Sigmoid colon (tissue), 7 donors: ENCODE results near the gene NACA2. TPM values are rescaled to one million over a fixed set of nuclear protein-coding genes. Genes with fewer than 3 reads are reported as not detected.

Experiments used
- DNase-seq: peaks from one replicate; pipeline ENCODE4 v3.0.0-alpha.2; 2019
- H3K27ac ChIP-seq, 4 donors: fragments of 200-600 bp; sonication (generic); one replicate each; pipeline ENCODE4 v1.5.1; 2016 to 2019; ENCODE audit warnings: mild to moderate bottlenecking in 1 of 4
- H3K27me3 ChIP-seq, 3 donors: fragments of 200-600 bp; sonication (generic); one replicate each; pipeline ENCODE4 v1.5.1; 2019; ENCODE audit warnings: mild to moderate bottlenecking in 1 of 3
- H3K36me3 ChIP-seq, 4 donors: fragments of 200-600 bp; sonication (generic); one replicate each; pipeline ENCODE4 v1.5.1; 2016 to 2019
- H3K4me1 ChIP-seq, 4 donors: fragments of 200-600 bp; sonication (generic); one replicate each; pipeline ENCODE4 v1.5.1; 2017 to 2019
- H3K4me3 ChIP-seq, 4 donors: fragments of 200-600 bp; sonication (generic); one replicate each; pipeline ENCODE4 v1.5.1; 2017 to 2019; ENCODE audit warnings: mild to moderate bottlenecking in 2 of 4, moderate library complexity in 1 of 4
- H3K9me3 ChIP-seq, 4 donors: fragments of 200-600 bp in 3 of 4; sonication (generic) in 3 of 4; one replicate each; pipeline versions ENCODE4 v1.5.1 to v1.6.1; 2013 to 2019
- EP300 ChIP-seq, 4 donors: sonication (generic); formaldehyde crosslinking; IDR thresholded peaks; one replicate each; pipeline ENCODE4 v1.6.1; 2017; ENCODE audit warnings: antibody characterized with exemption in 4 of 4
- POLR2A ChIP-seq, 2 donors: fragments of 450-650 bp; IDR thresholded peaks; one replicate each; pipeline ENCODE4 v1.6.1; 2016; ENCODE audit warnings: antibody characterized with exemption in 2 of 2, mild to moderate bottlenecking in 2 of 2, moderate library complexity in 2 of 2
- POLR2AphosphoS5 ChIP-seq, 4 donors: sonication (generic); formaldehyde crosslinking; IDR thresholded peaks; one replicate each; pipeline ENCODE4 v1.6.1; 2017; ENCODE audit warnings: antibody characterized with exemption in 4 of 4
- WGBS, 2 donors: extraction: QIAGEN DNeasy Blood & Tissue Kit; methylation state at CpG; one replicate each; pipeline ENCODE4 v1.1.7; 2013; 5-methylcytosine and 5-hydroxymethylcytosine counted together
- intact Hi-C: fragments of 100-400 bp; cut with DNase I; formaldehyde crosslinking; loops from one replicate; pipeline ENCODE4 v1.15.1; 2023
- polyA plus RNA-seq, 3 donors: library from polyadenylated mRNA; stranded (reverse); fragments of 200-250 nt; gene quantifications; one replicate each; pipeline ENCODE4 v1.2.3, GENCODE V29; 2013
- total RNA-seq, 4 donors: library from RNA; depleted of rRNA; stranded (reverse); fragments of >200 nt; gene quantifications; one replicate each; pipeline ENCODE4 v1.1.0, GENCODE V29; 2016
- TF ChIP-seq, protein P1 (sequence below), 4 experiments: fragments of 450-650 bp in 3 of 4; fragments of 200-600 bp in 1 of 4; IDR thresholded peaks; one replicate each; pipeline ENCODE4 v1.5.1; 2016 to 2019; ENCODE audit warnings: antibody characterized with exemption in 4 of 4, mild to moderate bottlenecking in 3 of 4, moderate library complexity in 2 of 4
- donor health status: healthy with polysubstance abuse.
- donor health status: Bipolar disorder and iron deficiency.
- donor health status: healthy.

The NACA2 gene
- total and polyA plus RNA-seq, 7 donors = not detected

DNA sequence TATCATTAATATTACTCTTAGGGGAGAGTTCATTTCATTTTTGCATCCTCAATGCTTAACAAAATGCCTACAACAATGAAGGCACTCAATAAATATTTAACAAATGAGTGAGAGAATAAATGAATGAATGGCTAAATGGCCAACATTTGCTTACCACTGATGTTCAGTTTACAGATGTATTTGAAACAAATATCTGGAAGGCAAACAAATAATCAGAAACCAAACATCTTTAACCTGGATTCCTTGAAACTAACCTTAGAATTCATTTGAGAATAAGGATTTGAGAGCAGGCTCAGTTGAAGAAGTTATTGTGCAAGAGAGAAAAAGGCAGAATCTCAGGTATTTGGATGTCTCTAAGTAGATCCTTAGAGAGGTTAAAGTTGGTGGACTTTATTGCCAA, 8.4 kb downstream of the NACA2 start:
- DNase-seq = no peak
- Histone ChIP-seq H3K9me3 (no peaks in the 10 kb centered on the region), H3K27ac (no peak overlapping the region), H3K4me1 (no peaks in the 10 kb centered on the region), H3K27me3 (no peaks in the 10 kb centered on the region), H3K4me3 (no peak overlapping the region), H3K36me3 (no peaks in the 10 kb centered on the region)
- TF ChIP-seq POLR2AphosphoS5 (IDR thresholded peaks at IDR 0.05) (no peak), EP300 (IDR thresholded peaks at IDR 0.05) (no peak), POLR2A (IDR thresholded peaks at IDR 0.05) (no peak)
- TF ChIP-seq, protein P1, sequence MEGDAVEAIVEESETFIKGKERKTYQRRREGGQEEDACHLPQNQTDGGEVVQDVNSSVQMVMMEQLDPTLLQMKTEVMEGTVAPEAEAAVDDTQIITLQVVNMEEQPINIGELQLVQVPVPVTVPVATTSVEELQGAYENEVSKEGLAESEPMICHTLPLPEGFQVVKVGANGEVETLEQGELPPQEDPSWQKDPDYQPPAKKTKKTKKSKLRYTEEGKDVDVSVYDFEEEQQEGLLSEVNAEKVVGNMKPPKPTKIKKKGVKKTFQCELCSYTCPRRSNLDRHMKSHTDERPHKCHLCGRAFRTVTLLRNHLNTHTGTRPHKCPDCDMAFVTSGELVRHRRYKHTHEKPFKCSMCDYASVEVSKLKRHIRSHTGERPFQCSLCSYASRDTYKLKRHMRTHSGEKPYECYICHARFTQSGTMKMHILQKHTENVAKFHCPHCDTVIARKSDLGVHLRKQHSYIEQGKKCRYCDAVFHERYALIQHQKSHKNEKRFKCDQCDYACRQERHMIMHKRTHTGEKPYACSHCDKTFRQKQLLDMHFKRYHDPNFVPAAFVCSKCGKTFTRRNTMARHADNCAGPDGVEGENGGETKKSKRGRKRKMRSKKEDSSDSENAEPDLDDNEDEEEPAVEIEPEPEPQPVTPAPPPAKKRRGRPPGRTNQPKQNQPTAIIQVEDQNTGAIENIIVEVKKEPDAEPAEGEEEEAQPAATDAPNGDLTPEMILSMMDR (IDR thresholded peaks at IDR 0.05) = no peak
- intact Hi-C loops = no loop called here

DNA sequence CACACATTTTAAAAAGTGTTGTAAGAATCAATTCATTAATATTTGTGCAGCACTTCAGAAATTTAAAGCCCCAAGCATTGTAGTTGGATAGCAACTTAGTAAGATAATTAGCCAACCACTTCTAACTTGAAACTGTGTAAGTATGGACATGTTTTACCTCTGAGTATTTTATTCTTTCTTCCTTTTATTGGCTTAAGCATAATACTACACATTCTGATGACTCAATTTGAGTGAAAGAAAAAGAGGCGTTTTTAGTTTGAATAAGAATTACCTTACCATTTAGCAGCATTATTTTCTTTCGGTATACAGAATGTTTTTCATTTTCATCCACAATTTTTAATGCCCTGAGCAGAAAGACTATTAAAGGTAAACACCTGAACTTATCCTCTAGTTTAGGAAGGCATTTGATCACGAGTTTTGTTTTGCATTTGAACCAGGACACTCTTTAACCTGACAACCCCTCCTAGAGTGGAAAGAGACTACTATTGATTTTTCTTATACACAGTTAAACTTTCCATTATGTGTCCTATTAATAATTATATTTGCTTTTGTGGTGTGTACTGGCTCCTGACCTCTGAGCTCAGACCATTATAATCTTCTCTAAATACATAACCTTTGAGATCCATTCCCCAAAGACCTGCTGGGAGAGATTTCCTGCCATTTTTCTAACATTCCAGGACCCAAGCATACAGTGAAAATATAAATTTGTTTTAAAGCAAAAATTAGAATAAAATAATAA, 9.2 kb downstream of the NACA2 start:
- DNase-seq = no peak
- H3K27ac ChIP-seq = no peak overlapping the region
- H3K9me3 ChIP-seq = no peaks in the 10 kb centered on the region
- intact Hi-C loops = no loop called here
- no peaks in the 10 kb centered on the region for H3K27me3 ChIP-seq
- H3K4me3 ChIP-seq = no peak overlapping the region
- no peak for TF ChIP-seq POLR2A (IDR thresholded peaks at IDR 0.05)
- no peaks in the 10 kb centered on the region for H3K4me1 ChIP-seq
- 73 to 82% methylated on average over 3 of the region's 3 CpGs for WGBS, 2 donors
- no peaks in the 10 kb centered on the region for H3K36me3 ChIP-seq

DNA sequence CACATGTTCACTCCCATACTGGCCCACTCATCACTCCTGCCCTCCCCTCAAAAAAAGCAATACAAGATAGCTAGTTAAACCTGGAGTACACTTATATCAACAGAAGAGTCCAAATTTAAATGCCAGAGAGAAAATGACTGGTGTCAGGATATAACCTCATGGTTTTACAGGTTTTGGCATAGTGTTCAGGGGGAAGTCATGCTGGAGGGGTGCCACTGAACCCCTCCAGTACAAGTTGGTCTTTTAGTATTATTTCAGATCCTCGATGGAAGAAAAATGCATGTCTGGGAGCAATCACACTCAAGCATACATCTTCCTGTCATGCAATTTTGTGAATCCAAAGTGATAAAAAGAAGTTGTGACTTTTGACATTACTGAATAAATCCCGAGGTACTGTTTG, 10.5 kb downstream of the NACA2 start:
- intact Hi-C loops = no loop called here
- Histone ChIP-seq H3K4me3 (no peak overlapping the region), H3K4me1 (no peaks in the 10 kb centered on the region), H3K36me3 (no peaks in the 10 kb centered on the region), H3K27ac (no peak overlapping the region), H3K27me3 (no peaks in the 10 kb centered on the region), H3K9me3 (no peaks in the 10 kb centered on the region)
- TF ChIP-seq POLR2A (IDR thresholded peaks at IDR 0.05) = no peak
- TF ChIP-seq, protein P1 (IDR thresholded peaks at IDR 0.05) = no peak
- TF ChIP-seq EP300 (IDR thresholded peaks at IDR 0.05) = no peak
- TF ChIP-seq POLR2AphosphoS5 (IDR thresholded peaks at IDR 0.05) = no peak
- whole genome bisulfite sequencing, 2 donors = 44 to 62% methylated on average over 2 of the region's 2 CpGs
- no peak for DNase-seq

DNA sequence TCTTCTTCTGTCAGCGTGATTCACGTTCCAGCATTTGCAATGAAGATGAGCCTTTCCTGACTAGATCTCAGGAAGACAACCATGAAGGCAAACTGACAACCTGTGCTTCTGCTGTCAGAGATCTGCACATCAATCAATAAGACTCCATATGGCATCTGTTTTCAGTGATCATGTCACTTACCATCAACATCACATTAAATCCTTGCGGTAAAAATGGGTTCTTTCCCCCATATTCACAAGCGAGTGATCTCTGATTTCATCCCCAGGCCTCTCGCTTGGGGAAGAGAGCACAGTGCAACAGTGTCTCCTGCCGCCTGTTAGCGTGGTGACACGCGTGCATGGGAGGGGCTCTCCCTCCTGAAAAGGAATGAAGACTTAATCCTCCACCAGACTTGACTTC, 11.1 kb downstream of the NACA2 start:
- Histone ChIP-seq H3K4me1 (no peaks in the 10 kb centered on the region), H3K9me3 (no peaks in the 10 kb centered on the region), H3K27me3 (no peaks in the 10 kb centered on the region), H3K4me3 (no peak overlapping the region), H3K36me3 (no peaks in the 10 kb centered on the region), H3K27ac (no peak overlapping the region)
- intact Hi-C loops = no loop called here
- DNase-seq = no peak
- TF ChIP-seq POLR2A (IDR thresholded peaks at IDR 0.05) (no peak), EP300 (IDR thresholded peaks at IDR 0.05) (no peak)
- TF ChIP-seq, protein P1 (IDR thresholded peaks at IDR 0.05) = no peak
- 41 to 62% methylated on average over 9 of the region's 9 CpGs for WGBS, 2 donors

DNA sequence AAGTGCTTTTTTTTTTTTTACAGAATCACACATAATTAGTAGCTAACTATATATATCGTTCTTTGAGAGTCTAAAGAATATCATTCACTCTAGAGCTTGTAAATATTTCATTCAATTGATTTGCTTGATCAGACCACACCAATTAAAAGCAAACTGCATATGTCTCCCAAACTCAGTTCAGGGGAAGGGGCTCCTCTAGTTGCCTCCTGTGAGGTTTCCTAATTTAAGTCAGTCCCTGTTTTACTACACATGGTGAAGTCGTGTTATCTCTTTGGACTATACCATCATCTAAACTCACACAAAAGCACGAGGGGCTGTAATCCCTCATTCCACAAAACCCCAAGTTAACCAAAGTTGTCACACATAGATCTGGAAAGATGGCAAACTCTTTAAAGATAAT, 11.7 kb downstream of the NACA2 start:
- Histone ChIP-seq H3K4me3 (no peak overlapping the region), H3K9me3 (no peaks in the 10 kb centered on the region), H3K27ac (no peak overlapping the region), H3K4me1 (peaks cover 0 to 3% (median 0%) of the 10 kb centered on the region in 4 donors), H3K36me3 (no peaks in the 10 kb centered on the region), H3K27me3 (no peaks in the 10 kb centered on the region)
- no peak for DNase-seq
- intact Hi-C loops = no loop called here
- TF ChIP-seq EP300 (IDR thresholded peaks at IDR 0.05) (no peak), POLR2A (IDR thresholded peaks at IDR 0.05) (no peak), POLR2AphosphoS5 (IDR thresholded peaks at IDR 0.05) (no peak)
- TF ChIP-seq, protein P1 (IDR thresholded peaks at IDR 0.05) = no peak
- 54 to 73% methylated on average over 3 of the region's 3 CpGs for WGBS, 2 donors
